Measurements from ENCODE around the gene HBE1. TPM values are rescaled to one million over a fixed set of nuclear protein-coding genes. Genes with fewer than 3 reads are reported as not detected.
"Not testable (repeated sequence)": the region's sequence is repeated elsewhere in the genome, so short reads cannot be mapped to it uniquely, and the experiment has no call there.

HBE1 gene
- total and polyA plus RNA-seq, 9 of the 15 experiments (the other 6 are each of a cell fraction or from before 2014, with no cell fraction given) = 612 to 10,250 (median 2,181) TPM

- TF ChIP-seq SMAD4 (CRISPR knock-in tag; conservative IDR thresholded peaks at IDR 0.05) (peak; percentile 35; the same call in 1 of the 2 replicates), FOXA3 (CRISPR knock-in tag; conservative IDR thresholded peaks at IDR 0.05 in 1 of 2, IDR thresholded peaks at IDR 0.05 in 1 of 2) (peak in 1 of 2 experiments; percentile 32; a peak in 1 of 4 replicates), POLR2B (IDR thresholded peaks at IDR 0.05; ENCODE audit: low read depth, partially characterized antibody) (peak; percentile 47), MNT (conservative IDR thresholded peaks at IDR 0.05) (peak in 1 of 2 experiments; percentile 8; a peak in 2 of 4 replicates), ARNT (IDR thresholded peaks at IDR 0.05) (peak in 1 of 2 experiments; percentile 50; a peak in 1 of 4 replicates), NCOA2 (IDR thresholded peaks at IDR 0.05; ENCODE audit: partially characterized antibody in 2 of 2) (peak in 1 of 2 experiments; percentile 73), SOX6 (IDR thresholded peaks at IDR 0.05) (peak; percentile 36; the same call in 1 of the 2 replicates), MLLT1 (IDR thresholded peaks at IDR 0.05) (peak; percentile 71 to 86), SUPT5H (IDR thresholded peaks at IDR 0.05) (peak; percentile 54; the same call in 1 of the 2 replicates), ATF4 (CRISPR knock-in tag; IDR thresholded peaks at IDR 0.05) (0 out of 2 replicates have a peak, but pooled peaks have one; percentile 4), ELF4 (CRISPR knock-in tag; IDR thresholded peaks at IDR 0.05) (peak; percentile 49; the same call in 1 of the 2 replicates), MYBL2 (IDR thresholded peaks at IDR 0.05; ENCODE audit: low read depth) (peak; percentile 73), SMARCA4 (IDR thresholded peaks at IDR 0.05) (peak; percentile 62; the same call in 1 of the 2 replicates), CEBPB (tag; IDR thresholded peaks at IDR 0.05) (peak; percentile 94)
- TF ChIP-seq MYBL2 (CRISPR knock-in tag; IDR thresholded peaks at IDR 0.05; ENCODE audit: borderline replicate concordance) = not testable (repeated sequence)
These were observed 19.8 kb downstream of the HBE1 start, which contains the start of gene HBG1 (continued) for GRCh38 chr11:5249807-5250396.

Data from K562 (cell line).